Mesendoderm (in vitro differentiated cells): ENCODE measurements around the gene PCDHB12.
A peak's percentile ranks its signal among the peaks of the same experiment; 100 is the strongest.
"Not testable (repeated sequence)": the region's sequence is repeated elsewhere in the genome, so short reads cannot be mapped to it uniquely, and the experiment has no call there.

Source experiments
- DNase-seq: peaks from one replicate; pipeline ENCODE4 v3.0.0; 2013
- H2AK5ac ChIP-seq: 2 replicates; pipeline ENCODE4 v1.6.1; 2013; ENCODE audit warnings: low read length, inconsistent platforms
- H2BK120ac ChIP-seq: 2 replicates; pipeline ENCODE4 v1.6.1; 2013; ENCODE audit warnings: low read depth, mild to moderate bottlenecking, low read length, moderate library complexity, mixed read lengths
- H2BK15ac ChIP-seq: replicated peaks from 2 replicates; pipeline ENCODE4 v1.6.1; 2013; ENCODE audit warnings: low read depth, mild to moderate bottlenecking, moderate library complexity
- H2BK5ac ChIP-seq: 2 replicates; pipeline ENCODE4 v1.6.1; 2013; ENCODE audit warnings: low read length, inconsistent platforms
- H3K18ac ChIP-seq: 2 replicates; pipeline ENCODE4 v1.6.1; 2013; ENCODE audit warnings: mild to moderate bottlenecking, low read length, mixed read lengths
- H3K23ac ChIP-seq: one replicate; pipeline ENCODE4 v1.6.1; 2013; ENCODE audit warnings: low read length
- H3K27ac ChIP-seq: 2 replicates; pipeline ENCODE4 v1.5.1; 2013; ENCODE audit warnings: low read depth, mild to moderate bottlenecking, inconsistent platforms, low read length, moderate library complexity
- H3K27me3 ChIP-seq: 2 replicates; pipeline ENCODE4 v1.6.1; 2013; ENCODE audit warnings: low read length, control low read depth, mild to moderate bottlenecking, inconsistent platforms; ENCODE audit not compliant: insufficient read depth, poor library complexity
- H3K36me3 ChIP-seq: 2 replicates; pipeline ENCODE4 v1.6.1; 2013; ENCODE audit warnings: low read length, inconsistent platforms; ENCODE audit not compliant: control insufficient read depth, insufficient read depth
- H3K4ac ChIP-seq: one replicate; pipeline ENCODE4 v1.6.1; 2013; ENCODE audit warnings: low read depth, mild to moderate bottlenecking, low read length, moderate library complexity
- H3K4me1 ChIP-seq: 2 replicates; pipeline ENCODE4 v1.6.1; 2013; ENCODE audit warnings: low read depth, low read length, inconsistent platforms; ENCODE audit not compliant: control insufficient read depth
- H3K4me2 ChIP-seq: 2 replicates; pipeline ENCODE4 v1.6.1; 2013; ENCODE audit warnings: low read length
- H3K4me3 ChIP-seq: 2 replicates; pipeline ENCODE4 v1.5.1; 2013; ENCODE audit warnings: mild to moderate bottlenecking, low read length
- H3K56ac ChIP-seq: one replicate; pipeline ENCODE4 v1.6.1; 2013; ENCODE audit warnings: low read length
- H3K79me1 ChIP-seq: 2 replicates; pipeline ENCODE4 v1.6.1; 2013; ENCODE audit warnings: low read length, inconsistent platforms
- H3K79me2 ChIP-seq: 2 replicates; pipeline ENCODE4 v1.6.1; 2013; ENCODE audit warnings: mild to moderate bottlenecking, low read length; ENCODE audit not compliant: control insufficient read depth, insufficient read depth
- H3K9ac ChIP-seq: 2 replicates; pipeline ENCODE4 v1.6.1; 2013; ENCODE audit warnings: low read length, inconsistent platforms
- H4K5ac ChIP-seq: one replicate; pipeline ENCODE4 v1.6.1; 2013; ENCODE audit warnings: low read length
- H4K8ac ChIP-seq: one replicate; pipeline ENCODE4 v1.6.1; 2013; ENCODE audit warnings: low read depth, mild to moderate bottlenecking, control low read depth, low read length, moderate library complexity
- WGBS: extraction: QIAGEN DNeasy Blood & Tissue Kit; methylation state at CpG from one replicate; pipeline ENCODE4 v1.1.7; 2013; ENCODE audit warnings: low lambda C conversion rate, missing lambda C conversion rate; ENCODE audit not compliant: insufficient coverage; ENCODE audit errors: extremely low coverage; 5-methylcytosine and 5-hydroxymethylcytosine counted together

PCDHB12 gene

GRCh38 chr5:141224844-141225243 lies 16.3 kb downstream of the PCDHB12 start:
- H3K36me3 ChIP-seq, H3K18ac ChIP-seq, H3K4me1 ChIP-seq, H2BK15ac ChIP-seq, H3K79me1 ChIP-seq, H3K56ac ChIP-seq, H2BK5ac ChIP-seq, H3K4me2 ChIP-seq, H3K9ac ChIP-seq, H4K5ac ChIP-seq, DNase-seq, H3K27me3 ChIP-seq, H2BK120ac ChIP-seq, H3K79me2 ChIP-seq, H2AK5ac ChIP-seq, H3K27ac ChIP-seq, H4K8ac ChIP-seq, H3K23ac ChIP-seq, H3K4ac ChIP-seq, H3K4me3 ChIP-seq: not testable (repeated sequence)
- WGBS = no CpG with 5 or more reads among the region's 40 CpGs

DNA sequence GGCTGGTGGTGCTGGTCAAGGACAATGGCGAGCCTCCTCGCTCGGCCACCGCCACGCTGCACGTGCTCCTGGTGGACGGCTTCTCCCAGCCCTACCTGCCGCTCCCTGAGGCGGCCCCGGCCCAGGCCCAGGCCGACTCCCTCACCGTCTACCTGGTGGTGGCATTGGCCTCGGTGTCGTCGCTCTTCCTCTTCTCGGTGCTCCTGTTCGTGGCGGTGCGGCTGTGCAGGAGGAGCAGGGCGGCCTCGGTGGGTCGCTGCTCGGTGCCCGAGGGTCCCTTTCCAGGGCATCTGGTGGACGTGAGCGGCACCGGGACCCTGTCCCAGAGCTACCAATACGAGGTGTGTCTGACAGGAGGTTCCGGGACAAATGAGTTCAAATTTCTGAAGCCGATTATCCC lies 16.9 kb downstream of the PCDHB12 start:
- not testable (repeated sequence) for H3K18ac ChIP-seq, H3K4me1 ChIP-seq

GRCh38 chr5:141234109-141234667 lies 25.7 kb downstream of the PCDHB12 start:
- no peaks in the 10 kb centered on the region for H3K79me1 ChIP-seq
- H3K18ac ChIP-seq = no peak overlapping the region
- no peaks in the 10 kb centered on the region for H3K79me2 ChIP-seq
- no peak overlapping the region for H3K56ac ChIP-seq
- H4K5ac ChIP-seq = no peak overlapping the region
- H2AK5ac ChIP-seq = no peak overlapping the region
- no peak overlapping the region for H3K4me2 ChIP-seq
- no peaks in the 10 kb centered on the region for H3K4me1 ChIP-seq
- DNase-seq = peak; percentile 11
- no peak overlapping the region for H4K8ac ChIP-seq
- H3K27ac ChIP-seq = no peak overlapping the region
- WGBS = no CpG with 5 or more reads among the region's 15 CpGs
- no peak overlapping the region for H3K4ac ChIP-seq
- no peak overlapping the region for H2BK15ac ChIP-seq
- no peak overlapping the region for H2BK5ac ChIP-seq
- H3K9ac ChIP-seq = no peak overlapping the region
- H2BK120ac ChIP-seq = no peak overlapping the region
- no peak overlapping the region for H3K23ac ChIP-seq
- H3K36me3 ChIP-seq = no peaks in the 10 kb centered on the region
- H3K4me3 ChIP-seq = no peak overlapping the region
- no peaks in the 10 kb centered on the region for H3K27me3 ChIP-seq

More for the DNA sequence above, 16.9 kb downstream of the PCDHB12 start:
- H3K4me3 ChIP-seq, H3K36me3 ChIP-seq, H3K9ac ChIP-seq, H2BK120ac ChIP-seq, H2AK5ac ChIP-seq, H3K27ac ChIP-seq, DNase-seq, H4K8ac ChIP-seq, H3K27me3 ChIP-seq, H3K23ac ChIP-seq, H4K5ac ChIP-seq, H3K79me2 ChIP-seq, H3K4me2 ChIP-seq, H2BK5ac ChIP-seq, H3K79me1 ChIP-seq, H3K56ac ChIP-seq, H2BK15ac ChIP-seq, H3K4ac ChIP-seq: not testable (repeated sequence)
- no CpG with 5 or more reads among the region's 30 CpGs for WGBS

GRCh38 chr5:141235922-141236321 lies 27.4 kb downstream of the PCDHB12 start:
- WGBS = no CpG with 5 or more reads among the region's 40 CpGs

GRCh38 chr5:141236516-141237313 lies 28.2 kb downstream of the PCDHB12 start:
- no peaks in the 10 kb centered on the region for H3K79me2 ChIP-seq
- H2AK5ac ChIP-seq = no peak overlapping the region
- H3K23ac ChIP-seq = no peak overlapping the region
- no peak overlapping the region for H2BK15ac ChIP-seq
- WGBS = no CpG with 5 or more reads among the region's 32 CpGs
- no peaks in the 10 kb centered on the region for H3K36me3 ChIP-seq
- no peaks in the 10 kb centered on the region for H3K79me1 ChIP-seq
- H3K4ac ChIP-seq = no peak overlapping the region
- H3K27me3 ChIP-seq = no peaks in the 10 kb centered on the region
- H2BK120ac ChIP-seq = no peak overlapping the region
- H3K27ac ChIP-seq = no peak overlapping the region
- no peak overlapping the region for H3K56ac ChIP-seq
- DNase-seq = no peak
- no peaks in the 10 kb centered on the region for H3K4me1 ChIP-seq
- no peak overlapping the region for H3K4me2 ChIP-seq
- H4K8ac ChIP-seq = no peak overlapping the region
- no peak overlapping the region for H2BK5ac ChIP-seq
- no peak overlapping the region for H3K4me3 ChIP-seq
- H3K18ac ChIP-seq = no peak overlapping the region
- no peak overlapping the region for H4K5ac ChIP-seq
- no peak overlapping the region for H3K9ac ChIP-seq

More at GRCh38 chr5:141235922-141236321, 27.4 kb downstream of the PCDHB12 start:
- H3K23ac ChIP-seq, H4K8ac ChIP-seq, H3K4me1 ChIP-seq, H2BK15ac ChIP-seq, H3K4me2 ChIP-seq, DNase-seq, H3K4me3 ChIP-seq, H3K27ac ChIP-seq, H4K5ac ChIP-seq, H3K79me1 ChIP-seq, H3K9ac ChIP-seq, H3K4ac ChIP-seq, H3K56ac ChIP-seq, H3K27me3 ChIP-seq, H3K36me3 ChIP-seq, H2BK5ac ChIP-seq, H3K79me2 ChIP-seq, H2AK5ac ChIP-seq, H2BK120ac ChIP-seq, H3K18ac ChIP-seq: not testable (repeated sequence)
